Neural crest cell (in vitro differentiated cells): Measurements from ENCODE around the gene DOCK3. TPM values are rescaled to one million over a fixed set of nuclear protein-coding genes. Genes with fewer than 3 reads are reported as not detected.
A peak's percentile ranks its signal among the peaks of the same experiment; 100 is the strongest.

Experiments
- DNase-seq: peaks from one replicate; pipeline ENCODE4 v3.0.0; 2021; ENCODE audit warnings: low read depth, mixed read lengths, low spot score
- H3K27ac Mint-ChIP-seq: one replicate; pipeline ENCODE4 v1.8.0; 2021; ENCODE audit warnings: mild to moderate bottlenecking, mixed read lengths; ENCODE audit not compliant: unreplicated experiment
- H3K27me3 Mint-ChIP-seq: 2 replicates; pipeline ENCODE4 v1.8.0; 2021; ENCODE audit warnings: low read depth, mild to moderate bottlenecking, mixed read lengths
- H3K36me3 Mint-ChIP-seq: 2 replicates; pipeline ENCODE4 v1.8.0; 2021; ENCODE audit warnings: low read depth, mild to moderate bottlenecking, mixed read lengths
- H3K4me1 Mint-ChIP-seq: 2 replicates; pipeline ENCODE4 v1.8.0; 2021; ENCODE audit warnings: mixed read lengths
- H3K4me3 Mint-ChIP-seq: one replicate; pipeline ENCODE4 v1.8.0; 2021; ENCODE audit warnings: mild to moderate bottlenecking, mixed read lengths
- H3K9me3 Mint-ChIP-seq: 2 replicates; pipeline ENCODE4 v1.8.0; 2021; ENCODE audit warnings: mixed read lengths
- total RNA-seq: library from RNA; stranded (reverse); gene quantifications from 2 replicates; pipeline ENCODE4 v1.2.1, GENCODE V29; 2021
- TF ChIP-seq, protein P1 (sequence below): fragments of 200-600 bp; sonication (generic); conservative IDR thresholded peaks from 2 replicates; pipeline ENCODE4 v1.5.0; 2021; ENCODE audit warnings: antibody characterized with exemption, mild to moderate bottlenecking

DOCK3 gene
- total RNA-seq, 1 donor from 2014 or later: 5.0 TPM

DNA sequence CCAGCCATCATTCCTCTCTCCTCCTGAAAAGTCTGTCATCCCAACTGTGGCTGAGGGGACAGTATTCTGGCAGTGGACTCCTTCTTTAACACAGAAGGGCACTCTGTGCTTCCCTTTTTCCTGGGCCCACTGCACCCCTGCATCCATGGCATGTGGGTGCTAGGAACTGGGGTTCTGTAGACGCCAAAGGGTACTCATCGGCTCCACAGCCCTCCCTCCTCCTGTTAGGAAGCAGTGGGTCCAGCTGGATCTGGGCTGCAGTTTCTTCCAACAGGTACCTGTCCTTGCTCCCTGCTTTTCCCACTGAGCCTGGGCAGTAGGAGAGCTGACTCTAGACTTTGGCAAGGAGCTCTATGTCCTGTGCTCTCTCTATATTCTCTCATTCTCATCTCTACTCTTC, 704.0 kb downstream of the DOCK3 start:
- no peaks in the 10 kb centered on the region for H3K36me3 Mint-ChIP-seq
- H3K9me3 Mint-ChIP-seq: no peaks in the 10 kb centered on the region
- H3K4me1 Mint-ChIP-seq: peaks cover 8% of the 10 kb centered on the region
- H3K27me3 Mint-ChIP-seq: no peaks in the 10 kb centered on the region
- DNase-seq: no peak
- no peak overlapping the region for H3K27ac Mint-ChIP-seq
- TF ChIP-seq, protein P1, sequence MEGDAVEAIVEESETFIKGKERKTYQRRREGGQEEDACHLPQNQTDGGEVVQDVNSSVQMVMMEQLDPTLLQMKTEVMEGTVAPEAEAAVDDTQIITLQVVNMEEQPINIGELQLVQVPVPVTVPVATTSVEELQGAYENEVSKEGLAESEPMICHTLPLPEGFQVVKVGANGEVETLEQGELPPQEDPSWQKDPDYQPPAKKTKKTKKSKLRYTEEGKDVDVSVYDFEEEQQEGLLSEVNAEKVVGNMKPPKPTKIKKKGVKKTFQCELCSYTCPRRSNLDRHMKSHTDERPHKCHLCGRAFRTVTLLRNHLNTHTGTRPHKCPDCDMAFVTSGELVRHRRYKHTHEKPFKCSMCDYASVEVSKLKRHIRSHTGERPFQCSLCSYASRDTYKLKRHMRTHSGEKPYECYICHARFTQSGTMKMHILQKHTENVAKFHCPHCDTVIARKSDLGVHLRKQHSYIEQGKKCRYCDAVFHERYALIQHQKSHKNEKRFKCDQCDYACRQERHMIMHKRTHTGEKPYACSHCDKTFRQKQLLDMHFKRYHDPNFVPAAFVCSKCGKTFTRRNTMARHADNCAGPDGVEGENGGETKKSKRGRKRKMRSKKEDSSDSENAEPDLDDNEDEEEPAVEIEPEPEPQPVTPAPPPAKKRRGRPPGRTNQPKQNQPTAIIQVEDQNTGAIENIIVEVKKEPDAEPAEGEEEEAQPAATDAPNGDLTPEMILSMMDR: no peak
- peak overlapping the region; percentile 7 for H3K4me3 Mint-ChIP-seq

DNA sequence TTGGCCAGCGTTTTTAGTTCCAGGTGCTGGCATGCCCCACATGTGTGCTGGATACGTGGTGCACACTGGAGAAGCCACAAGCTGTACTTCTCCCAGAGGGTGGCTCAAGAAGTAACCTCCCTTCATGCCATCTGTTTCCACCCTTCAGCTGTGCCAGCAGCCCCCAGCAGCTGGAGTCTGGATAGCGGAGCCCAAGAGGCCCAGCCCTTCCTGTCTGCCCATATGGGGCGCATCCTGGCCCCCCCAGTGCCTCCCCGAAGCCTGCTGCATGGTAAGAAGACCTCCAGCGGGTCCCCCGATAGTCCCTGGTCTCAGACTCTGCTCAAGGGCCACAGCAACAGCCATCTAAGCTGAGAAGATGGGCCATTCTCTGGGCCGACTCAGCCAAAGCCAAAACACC, 704.6 kb downstream of the DOCK3 start:
- TF ChIP-seq, protein P1: no peak
- Mint-ChIP-seq H3K27ac (peak overlapping the region; percentile 50), H3K4me1 (peaks cover 13% of the 10 kb centered on the region), H3K4me3 (no peak overlapping the region), H3K27me3 (no peaks in the 10 kb centered on the region), H3K9me3 (no peaks in the 10 kb centered on the region), H3K36me3 (no peaks in the 10 kb centered on the region)
- DNase-seq: no peak

DNA sequence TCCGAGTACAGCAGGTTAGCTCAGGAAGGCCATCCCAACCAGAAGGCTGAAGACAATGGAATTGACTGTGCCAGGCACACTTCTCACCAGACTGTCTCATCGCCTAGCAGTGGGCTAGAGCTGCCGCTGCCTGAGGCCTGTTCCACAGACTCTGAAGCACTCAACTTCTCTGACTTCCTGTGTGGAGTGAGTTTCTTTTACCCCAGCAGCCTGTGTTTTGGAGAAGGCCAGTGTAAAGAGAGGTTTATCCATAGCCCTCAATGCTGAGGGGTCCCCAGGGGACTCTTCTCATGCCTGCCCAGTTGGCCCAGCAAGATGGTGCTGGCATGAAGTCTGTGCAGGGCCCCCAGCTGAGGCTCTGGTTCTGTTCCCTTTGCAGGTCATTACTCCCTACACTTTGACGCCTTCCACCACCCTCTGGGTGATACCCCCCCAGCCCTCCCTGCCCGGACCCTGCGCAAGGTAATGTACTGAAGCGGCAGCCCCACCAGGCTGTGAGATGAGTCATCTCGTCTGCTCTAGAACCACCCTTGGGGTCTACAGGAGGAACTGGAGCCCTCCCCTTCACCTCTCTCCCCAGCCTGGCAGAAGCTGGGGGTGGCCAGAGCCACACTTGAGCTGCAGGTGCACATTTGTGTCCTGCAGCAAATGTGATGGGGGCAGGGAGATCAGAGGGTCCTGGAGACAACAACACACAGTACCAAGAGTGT, 705.2 kb downstream of the DOCK3 start:
- Mint-ChIP-seq H3K36me3 (peaks cover 2% of the 10 kb centered on the region), H3K27me3 (no peaks in the 10 kb centered on the region), H3K4me3 (peak overlapping the region; percentile 49), H3K4me1 (peaks cover 18% of the 10 kb centered on the region), H3K27ac (peak overlapping the region; percentile 81), H3K9me3 (no peaks in the 10 kb centered on the region)
- TF ChIP-seq, protein P1: no peak
- no peak for DNase-seq

DNA sequence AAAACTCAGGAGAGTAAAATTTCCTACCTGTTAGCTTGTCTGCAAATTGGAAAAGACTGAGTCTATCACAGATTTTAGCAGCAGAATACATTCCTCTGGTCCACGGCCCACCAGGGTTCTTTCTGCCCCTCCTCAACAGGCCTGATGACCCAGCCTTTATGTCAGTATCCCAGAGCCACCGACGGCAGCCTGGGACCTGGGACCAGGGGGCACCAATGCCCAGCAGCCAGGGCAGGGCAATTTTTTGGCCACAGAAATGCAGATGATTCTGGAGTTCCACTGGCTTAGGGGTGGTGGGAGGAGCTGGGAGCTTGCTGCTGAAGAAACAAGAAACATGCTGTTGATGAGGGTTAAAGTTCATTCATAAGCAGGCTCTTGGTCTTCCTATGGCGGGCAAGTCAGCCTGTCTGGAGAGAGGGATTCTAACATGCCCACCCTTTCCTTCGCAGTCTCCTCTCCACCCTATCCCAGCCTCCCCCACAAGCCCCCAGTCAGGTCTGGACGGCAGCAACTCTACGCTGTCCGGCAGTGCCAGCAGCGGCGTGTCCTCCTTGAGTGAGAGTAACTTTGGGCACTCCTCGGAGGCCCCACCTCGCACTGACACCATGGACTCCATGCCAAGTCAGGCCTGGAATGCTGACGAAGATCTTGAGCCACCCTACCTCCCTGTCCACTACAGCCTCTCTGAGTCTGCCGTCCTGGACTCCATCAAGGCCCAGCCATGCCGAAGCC, 706.0 kb downstream of the DOCK3 start:
- Mint-ChIP-seq H3K4me1 (peaks cover 22% of the 10 kb centered on the region), H3K9me3 (no peaks in the 10 kb centered on the region), H3K36me3 (peaks cover 3% of the 10 kb centered on the region), H3K27ac (peak overlapping the region; percentile 89), H3K4me3 (peak overlapping the region; percentile 49), H3K27me3 (no peaks in the 10 kb centered on the region)
- TF ChIP-seq, protein P1: no peak
- DNase-seq: no peak

DNA sequence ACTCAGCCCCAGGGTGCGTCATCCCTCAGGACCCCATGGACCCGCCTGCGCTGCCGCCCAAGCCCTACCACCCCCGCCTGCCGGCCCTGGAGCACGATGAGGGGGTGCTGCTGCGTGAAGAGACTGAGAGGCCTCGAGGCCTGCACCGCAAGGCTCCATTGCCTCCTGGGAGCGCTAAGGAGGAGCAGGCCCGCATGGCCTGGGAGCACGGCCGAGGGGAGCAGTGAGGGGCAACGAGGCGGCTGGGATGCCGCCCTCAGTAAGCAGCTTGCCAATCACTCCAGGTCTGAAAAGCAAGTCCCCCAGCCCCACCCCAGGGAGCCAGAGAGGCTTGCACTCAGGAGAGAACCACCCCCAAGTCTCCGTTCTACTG, 706.6 kb downstream of the DOCK3 start:
- TF ChIP-seq, protein P1: no peak
- Mint-ChIP-seq H3K36me3 (peaks cover 4% of the 10 kb centered on the region), H3K9me3 (no peaks in the 10 kb centered on the region), H3K4me3 (peak overlapping the region; percentile 49), H3K27me3 (no peaks in the 10 kb centered on the region), H3K27ac (no peak overlapping the region), H3K4me1 (peaks cover 28% of the 10 kb centered on the region)
- no peak for DNase-seq
